RWPE1 (cell line): ENCODE measurements around the gene BBC3.
"Not testable (repeated sequence)": the region's sequence is repeated elsewhere in the genome, so short reads cannot be mapped to it uniquely, and the experiment has no call there.

ENCODE experiments used
- CTCF ChIA-PET: fragments of 350-600 bp; sonication (Branson Sonifier 250); formaldehyde crosslinking; extraction: SDS; loops from one replicate; lab custom pipeline; 2021; lab: Yijun Ruan, JAX
- POLR2A ChIA-PET: fragments of 400-600 bp; formaldehyde crosslinking; extraction: SDS; loops from one replicate; lab custom pipeline; 2020; ENCODE audit warnings: antibody characterized with exemption; ENCODE audit not compliant: low non-redundant PET; lab: Yijun Ruan, JAX
- DNase-seq: peaks from one replicate; pipeline ENCODE4 v3.0.0; 2012; ENCODE audit warnings: low spot score
- H3K27ac ChIP-seq: fragments of 450-650 bp; 2 replicates; pipeline ENCODE4 v1.5.1; 2017
- CTCF ChIP-seq: fragments of 450-650 bp; conservative IDR thresholded peaks from 2 replicates; pipeline ENCODE4 v1.5.1; 2017; ENCODE audit warnings: low read depth, mild to moderate bottlenecking

Gene BBC3

DNA sequence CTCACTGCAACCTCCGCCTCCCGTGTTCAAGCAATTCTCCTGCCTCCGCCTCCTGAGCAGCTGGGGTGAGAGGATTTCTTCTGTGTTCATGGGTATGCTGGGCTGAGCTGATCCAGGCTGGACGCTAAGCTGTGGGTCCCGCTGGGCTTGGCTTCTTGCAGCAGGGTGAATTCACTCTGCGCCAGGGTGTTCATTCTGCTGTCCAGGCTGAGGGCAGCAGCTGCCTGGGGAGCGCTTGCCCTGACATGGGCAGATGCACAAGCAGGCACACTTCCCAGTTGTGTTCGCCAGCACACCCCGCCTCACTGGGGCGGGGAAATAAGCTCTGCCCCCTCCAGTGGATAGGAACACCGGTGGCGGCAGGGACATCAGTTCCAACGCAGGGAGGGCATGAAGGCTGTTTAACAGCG, 36.4 kb upstream of the BBC3 start:
- CTCF ChIA-PET: interaction anchor here (0.6 kb wide), 2 partner anchors 28 to 153 kb away, joined by 3 to 4 read pairs; no protein-coding TSS in a partner anchor
- peak overlapping the region; percentile 54 for H3K27ac ChIP-seq
- POLR2A ChIA-PET: no interaction called here
- DNase-seq: no peak
- no peak for TF ChIP-seq CTCF

- no peak for TF ChIP-seq CTCF
Observed at GRCh38 chr19:47266401-47266941, 35.5 kb upstream of the BBC3 start.

GRCh38 chr19:47264629-47265028, 33.6 kb upstream of the BBC3 start:
- ChIA-PET POLR2A (no interaction called here), CTCF (no interaction called here)
- TF ChIP-seq CTCF: no peak
- 0 out of 2 replicates have a peak overlapping the region, but pooled peaks have one; percentile 2 for H3K27ac ChIP-seq
- DNase-seq: no peak

More at GRCh38 chr19:47266401-47266941, 35.5 kb upstream of the BBC3 start:
- no peak for DNase-seq
- ChIA-PET POLR2A (no interaction called here), CTCF (no interaction called here)
- H3K27ac ChIP-seq: peak overlapping the region; percentile 54

DNA sequence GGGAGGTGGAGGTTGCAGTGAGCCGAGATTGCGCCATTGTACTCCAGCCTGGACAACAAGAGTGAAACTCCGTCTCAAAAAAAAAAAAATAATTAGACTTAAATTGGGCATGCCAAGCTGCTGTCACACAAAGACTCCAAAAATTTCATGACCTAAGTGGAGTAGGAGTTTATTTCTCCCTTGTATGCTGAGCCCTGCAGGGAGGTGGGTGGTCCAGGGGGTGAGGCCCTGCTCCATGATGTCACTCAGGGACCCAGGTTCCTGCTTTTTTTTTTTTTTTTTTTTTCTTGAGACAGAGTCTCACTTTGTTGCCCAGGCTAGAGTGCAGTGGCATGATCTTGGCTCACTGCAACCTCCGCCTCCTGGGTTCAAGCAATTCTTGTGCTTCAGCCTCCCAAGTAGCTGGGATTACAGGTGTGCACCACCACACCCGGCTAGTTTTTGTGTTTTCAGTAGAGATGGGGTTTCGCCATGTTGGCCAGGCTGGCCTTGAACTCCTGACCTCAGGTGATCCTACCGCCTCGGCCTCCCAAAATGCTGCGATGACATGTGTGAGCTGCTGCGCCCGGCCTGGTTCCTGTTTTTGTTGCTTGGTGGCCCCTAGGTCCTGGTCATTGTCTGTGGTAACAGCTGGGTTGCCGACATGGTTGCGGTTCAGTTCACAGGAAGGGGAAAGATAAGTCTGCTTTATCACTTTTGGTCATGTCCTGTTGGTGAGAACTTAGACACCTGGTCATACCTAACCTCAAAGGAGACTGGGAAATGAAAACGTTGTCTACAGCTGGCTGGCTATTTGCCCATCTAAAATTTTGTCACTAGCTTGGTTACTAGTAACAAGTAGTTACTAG, 31.2 kb upstream of the BBC3 start:
- POLR2A ChIA-PET, DNase-seq: not testable (repeated sequence)
- H3K27ac ChIP-seq: peak overlapping the region; percentile 18; the same call in 1 of the 2 replicates
- CTCF ChIA-PET: interaction anchor here (0.6 to 1.0 kb wide), 3 partner anchors 10 to 428 kb away, joined by 3 to 4 read pairs (median 4); no protein-coding TSS in a partner anchor

DNA sequence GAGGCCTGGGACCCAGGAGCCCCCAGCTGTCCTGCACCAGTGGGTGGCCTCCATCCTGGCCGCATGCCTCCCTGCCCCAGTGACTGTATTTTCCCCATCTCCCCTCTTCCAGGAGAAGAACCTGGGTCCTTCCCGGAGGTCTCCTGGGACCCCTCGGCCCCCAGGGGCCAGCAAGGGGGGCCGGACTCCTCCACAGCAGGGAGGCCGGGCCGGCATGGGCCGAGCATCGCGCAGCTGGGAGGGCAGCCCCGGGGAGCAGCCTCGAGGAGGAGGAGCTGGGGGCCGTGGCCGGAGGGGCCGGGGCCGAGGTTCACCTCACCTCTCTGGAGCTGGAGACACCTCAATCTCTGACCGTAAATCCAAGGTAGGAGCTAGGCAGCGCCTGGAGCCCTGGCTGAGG, 29.5 kb upstream of the BBC3 start:
- CTCF ChIA-PET: no interaction called here
- DNase-seq: no peak
- TF ChIP-seq CTCF: no peak
- POLR2A ChIA-PET: interaction anchor here (1.0 kb wide), 1 partner anchor 9 kb away, joined by 3 read pairs; no protein-coding TSS in a partner anchor
- H3K27ac ChIP-seq: peak overlapping the region; percentile 98

GRCh38 chr19:47258895-47259555, 28.0 kb upstream of the BBC3 start:
- no peak for DNase-seq
- peak overlapping the region; percentile 98 for H3K27ac ChIP-seq
- TF ChIP-seq CTCF: no peak
- ChIA-PET POLR2A (no interaction called here), CTCF (no interaction called here)
